GM21528 (cell line): ENCODE results near the gene HCFC2.

ENCODE experiments used
- ATAC-seq: cut with Tn5 transposase; IDR thresholded peaks from one replicate; pipeline ENCODE4 v1.9.1; 2021; ENCODE audit warnings: mild to moderate bottlenecking, moderate library complexity; ENCODE audit not compliant: unreplicated experiment, low FRiP score

HCFC2 gene

GRCh38 chr12:104152685-104153241, 88.4 kb downstream of the HCFC2 start:
- no peak for ATAC-seq

- no peak for ATAC-seq
These were observed 90.0 kb downstream of the HCFC2 start for GRCh38 chr12:104154286-104154685.

- ATAC-seq: no peak
These were observed 90.5 kb downstream of the HCFC2 start for GRCh38 chr12:104154806-104155205.
